Naive thymus-derived CD8-positive, alpha-beta T cell (primary cell): ENCODE data around the gene HOXD9. TPM values are rescaled to one million over a fixed set of nuclear protein-coding genes. Genes with fewer than 3 reads are reported as not detected.

Experiments
- ATAC-seq, 2 donors: fragments of 150-1000 bp; cut with Tn5 transposase in 1 of 2; sonication (Bioruptor Pico), chemical (Tn5 transposase) in 1 of 2; 1 replicate in 1 of 2; 2 replicates in 1 of 2; pipeline ENCODE4 v1.10.0; 2021; ENCODE audit warnings: mild to moderate bottlenecking in 2 of 2, moderate library complexity in 2 of 2
- POLR2A ChIA-PET: fragments of 350-600 bp; sonication (Branson Sonifier 250); formaldehyde crosslinking; loops from one replicate; lab custom pipeline; 2021; ENCODE audit warnings: antibody characterized with exemption; lab: Charles Lee
- DNase-seq, 10 donors: peaks; one replicate each; pipeline versions ENCODE4 v3.0.0 to v3.0.0-alpha.2; 2020 to 2022
- H3K27ac Mint-ChIP-seq, 10 donors: one replicate each; pipeline ENCODE4 v1.8.0; 2020 to 2022; ENCODE audit warnings: mild to moderate bottlenecking in 10 of 10, mixed read lengths in 10 of 10, moderate library complexity in 4 of 10, inconsistent platforms in 1 of 10
- H3K27me3 Mint-ChIP-seq, 5 donors: one replicate each; pipeline ENCODE4 v1.8.0; 2021 to 2022; ENCODE audit warnings: mixed read lengths in 5 of 5
- H3K36me3 Mint-ChIP-seq, 3 donors: one replicate each; pipeline ENCODE4 v1.8.0; 2020 to 2022; ENCODE audit warnings: mixed read lengths in 3 of 3, mild to moderate bottlenecking in 2 of 3, inconsistent platforms in 1 of 3
- H3K4me1 Mint-ChIP-seq, 4 donors: one replicate each; pipeline ENCODE4 v1.8.0; 2021 to 2022; ENCODE audit warnings: mixed read lengths in 4 of 4
- H3K4me3 Mint-ChIP-seq, 10 donors: one replicate each; pipeline ENCODE4 v1.8.0; 2020 to 2022; ENCODE audit warnings: mild to moderate bottlenecking in 10 of 10, mixed read lengths in 10 of 10, moderate library complexity in 6 of 10, inconsistent platforms in 1 of 10
- H3K9me3 Mint-ChIP-seq, 9 donors: one replicate each; pipeline ENCODE4 v1.8.0; 2020 to 2022; ENCODE audit warnings: mixed read lengths in 9 of 9, mild to moderate bottlenecking in 3 of 9, inconsistent platforms in 1 of 9, moderate library complexity in 1 of 9
- polyA plus RNA-seq, 3 donors: library from polyadenylated mRNA; unstranded; fragments of 300-500 nt; fragmentation: Illumina TruSeq; gene quantifications; one replicate each; pipeline ENCODE4 v1.2.3, GENCODE V29; 2021
- total RNA-seq, 8 experiments: library from RNA in 2 of 8; stranded (reverse) in 2 of 8; gene quantifications; one replicate each; pipeline ENCODE4 v1.2.3 and lab custom pipeline; 2021 to 2026

HOXD9 gene
- total and polyA plus RNA-seq, 5 experiments from 2014 or later = not detected

DNA sequence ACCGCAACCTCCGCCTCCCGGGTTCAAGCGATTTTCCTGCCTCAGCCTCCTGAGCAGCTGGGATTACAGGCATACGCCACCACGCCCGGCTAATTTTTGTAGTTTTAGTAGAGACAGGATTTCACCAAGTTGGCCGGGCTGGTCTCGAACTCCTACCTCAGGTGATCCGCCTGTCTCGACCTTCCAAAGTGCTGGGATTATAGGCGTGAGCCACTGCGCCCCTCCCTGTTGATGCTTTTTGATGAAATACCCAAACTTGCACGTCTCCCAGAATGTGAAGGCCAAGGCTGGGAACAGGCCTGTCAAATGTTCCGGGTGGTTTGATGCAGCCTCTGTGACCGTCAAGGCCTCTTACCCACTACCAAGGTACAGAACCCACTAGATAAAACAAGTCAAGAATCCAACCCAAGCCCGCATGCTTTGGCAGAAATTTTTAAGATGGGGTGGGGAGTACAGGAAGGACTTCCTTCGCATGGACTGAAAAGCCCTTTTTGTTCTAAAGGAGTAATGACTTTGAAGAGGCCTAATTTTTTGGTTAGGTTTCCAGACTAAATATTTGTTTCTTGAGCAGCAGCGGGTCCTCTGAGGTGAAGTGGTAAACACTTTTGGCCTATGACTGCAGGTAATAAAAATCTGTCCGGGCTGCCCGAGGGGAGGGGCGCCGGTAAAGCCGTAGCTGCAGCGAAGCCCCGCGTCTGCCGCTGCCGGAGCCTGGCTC is 35.0 kb upstream of the HOXD9 start:
- ATAC-seq = no peak

DNA sequence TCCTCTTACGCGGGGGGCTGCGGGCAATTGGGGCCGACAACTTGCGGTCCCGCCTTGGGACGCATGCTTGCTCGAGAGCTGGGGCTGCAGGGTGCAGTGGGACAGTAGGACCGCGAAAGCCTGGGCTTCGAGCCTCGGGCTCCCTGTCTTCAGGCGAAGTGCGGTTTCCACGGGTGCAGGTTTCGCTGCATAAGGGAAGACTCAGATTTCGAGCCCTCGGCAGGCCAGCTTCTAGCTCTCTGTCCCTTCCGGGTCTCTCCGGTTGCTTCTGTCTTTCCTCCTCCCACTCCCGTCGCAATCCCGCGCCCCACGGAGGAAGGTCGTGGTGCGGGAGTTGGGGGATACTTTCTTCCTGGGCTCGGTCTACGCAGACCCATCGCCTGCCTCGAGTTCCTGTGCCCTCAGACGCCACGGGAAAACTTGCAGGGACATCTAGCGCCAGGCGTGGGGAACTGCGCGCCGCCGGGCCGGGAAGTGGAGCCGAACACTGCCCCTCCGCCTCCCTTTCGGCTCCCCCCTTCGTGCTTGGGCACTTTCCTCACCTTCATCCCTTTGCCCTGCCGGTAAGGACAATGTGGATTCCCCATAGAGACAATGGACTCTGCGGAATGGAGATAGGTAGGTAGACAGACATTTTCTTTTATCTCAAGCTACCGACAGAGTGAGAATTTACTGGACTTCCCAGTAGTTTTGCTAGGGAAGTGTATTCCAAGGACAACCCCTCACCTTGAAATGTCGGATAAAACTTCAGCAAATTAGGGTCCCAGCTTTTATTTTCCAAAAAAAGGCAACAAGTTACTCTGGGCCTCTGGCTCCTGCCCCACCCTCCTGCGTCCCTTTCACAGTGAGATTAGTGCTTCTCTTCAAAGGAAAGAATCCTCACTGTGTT is 34.2 kb upstream of the HOXD9 start:
- Mint-ChIP-seq H3K36me3 (peaks cover 11 to 27% (median 23%) of the 10 kb centered on the region in 3 donors), H3K9me3 (peaks cover 0 to 69% (median 19%) of the 10 kb centered on the region in 9 donors), H3K4me3 (peak overlapping the region; percentile 36 to 77 (median 64)), H3K27ac (peak overlapping the region in 3 of 10 donors; percentile 47 to 79 (median 53)), H3K4me1 (peaks cover 9 to 18% (median 16%) of the 10 kb centered on the region in 4 donors), H3K27me3 (peaks cover 51 to 95% (median 81%) of the 10 kb centered on the region in 5 donors)
- DNase-seq (peak in 1 of 10 donors; percentile 15), ATAC-seq (peak in 1 of 2 donors; percentile 26)
- POLR2A ChIA-PET = no interaction called here

More for the DNA sequence above, 35.0 kb upstream of the HOXD9 start:
- Mint-ChIP-seq H3K36me3 (peaks cover 10 to 28% (median 27%) of the 10 kb centered on the region in 3 donors), H3K4me3 (peak overlapping the region in 4 of 10 donors; percentile 24 to 77 (median 70)), H3K27ac (peak overlapping the region in 2 of 10 donors; percentile 31 to 87), H3K9me3 (peaks cover 0 to 77% (median 19%) of the 10 kb centered on the region in 9 donors), H3K27me3 (peaks cover 54 to 99% (median 86%) of the 10 kb centered on the region in 5 donors), H3K4me1 (peaks cover 8 to 15% (median 12%) of the 10 kb centered on the region in 4 donors)
- DNase-seq = peak in 2 of 10 donors; percentile 6 to 15
- POLR2A ChIA-PET = no interaction called here

GRCh38 chr2:176088937-176089842 is 33.3 kb upstream of the HOXD9 start:
- peaks cover 11 to 25% (median 24%) of the 10 kb centered on the region in 3 donors for H3K36me3 Mint-ChIP-seq
- POLR2A ChIA-PET = no interaction called here
- peaks cover 58 to 95% (median 81%) of the 10 kb centered on the region in 5 donors for H3K27me3 Mint-ChIP-seq
- peaks cover 12 to 26% (median 22%) of the 10 kb centered on the region in 4 donors for H3K4me1 Mint-ChIP-seq
- peaks cover 0 to 66% (median 21%) of the 10 kb centered on the region in 9 donors for H3K9me3 Mint-ChIP-seq
- H3K27ac Mint-ChIP-seq = peak overlapping the region in 2 of 10 donors; percentile 18 to 48
- ATAC-seq = no peak
- no peak for DNase-seq
- peak overlapping the region in 1 of 10 donors; percentile 12 for H3K4me3 Mint-ChIP-seq

GRCh38 chr2:176089843-176090395 is 32.6 kb upstream of the HOXD9 start:
- DNase-seq = no peak
- ATAC-seq = no peak
- Mint-ChIP-seq H3K9me3 (peaks cover 0 to 65% (median 19%) of the 10 kb centered on the region in 9 donors), H3K27me3 (peaks cover 60 to 95% (median 82%) of the 10 kb centered on the region in 5 donors), H3K4me3 (no peak overlapping the region), H3K4me1 (peaks cover 10 to 26% (median 22%) of the 10 kb centered on the region in 4 donors), H3K27ac (peak overlapping the region in 1 of 10 donors; percentile 9), H3K36me3 (peaks cover 13 to 32% (median 18%) of the 10 kb centered on the region in 3 donors)
- POLR2A ChIA-PET = no interaction called here

DNA sequence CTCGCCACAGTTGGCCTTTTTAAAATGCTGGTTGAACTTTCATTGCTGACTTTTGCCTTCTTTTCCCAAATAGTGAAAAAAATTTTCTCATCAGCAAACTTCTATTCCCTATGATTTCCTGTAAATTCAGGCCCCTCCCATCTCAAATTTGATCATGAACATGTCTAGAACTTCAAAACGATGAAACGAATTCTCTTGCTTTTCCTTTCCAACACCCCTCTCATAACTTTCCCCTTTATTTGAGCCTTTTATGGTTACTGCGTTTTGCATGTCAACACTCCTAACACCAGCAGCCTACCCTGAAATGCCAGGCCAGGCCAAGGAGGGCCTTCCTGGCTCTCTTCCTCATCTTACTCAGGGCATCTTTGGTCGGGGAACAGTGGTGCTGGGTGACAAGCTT is 31.7 kb upstream of the HOXD9 start:
- DNase-seq (no peak), ATAC-seq (no peak)
- Mint-ChIP-seq H3K4me3 (peak overlapping the region in 2 of 10 donors; percentile 21 to 45), H3K27me3 (peaks cover 65 to 95% (median 86%) of the 10 kb centered on the region in 5 donors), H3K4me1 (peaks cover 10 to 26% (median 22%) of the 10 kb centered on the region in 4 donors), H3K36me3 (peaks cover 13 to 41% (median 16%) of the 10 kb centered on the region in 3 donors), H3K27ac (peak overlapping the region in 2 of 10 donors; percentile 45 to 49), H3K9me3 (peaks cover 0 to 67% (median 19%) of the 10 kb centered on the region in 9 donors)
- POLR2A ChIA-PET = no interaction called here

GRCh38 chr2:176091329-176092258 is 30.9 kb upstream of the HOXD9 start:
- Mint-ChIP-seq H3K36me3 (peaks cover 13 to 41% (median 16%) of the 10 kb centered on the region in 3 donors), H3K4me3 (peak overlapping the region; percentile 42 to 79 (median 64)), H3K27me3 (peaks cover 64 to 95% (median 88%) of the 10 kb centered on the region in 5 donors), H3K4me1 (peaks cover 9 to 29% (median 25%) of the 10 kb centered on the region in 4 donors), H3K27ac (peak overlapping the region in 2 of 10 donors; percentile 86 to 88), H3K9me3 (peaks cover 0 to 63% (median 17%) of the 10 kb centered on the region in 9 donors)
- POLR2A ChIA-PET = no interaction called here
- no peak for ATAC-seq
- no peak for DNase-seq

- Mint-ChIP-seq H3K4me3 (peak within 1 kb of the TSS; percentile 42 to 79 (median 64)), H3K36me3 (peaks cover 12 to 34% (median 13%) of the 10 kb centered on the region in 3 donors), H3K27me3 (peaks cover 62 to 95% (median 86%) of the 10 kb centered on the region in 5 donors), H3K27ac (peak within 1 kb of the TSS in 3 of 10 donors; percentile 20 to 92 (median 86)), H3K9me3 (peaks cover 0 to 54% (median 9%) of the 10 kb centered on the region in 9 donors), H3K4me1 (peaks cover 13 to 36% (median 34%) of the 10 kb centered on the region in 4 donors)
- peak in 1 of 2 donors; percentile 22 for ATAC-seq
- POLR2A ChIA-PET = no interaction called here
- no peak for DNase-seq
Measured at GRCh38 chr2:176092270-176093144, 30.0 kb upstream of the HOXD9 start, which contains the start of gene HOXD13. Gene HOXD13, plus strand, starts transcription at chr2:176092721. Its CDS starts 170 bp downstream, at chr2:176092891.

GRCh38 chr2:176093145-176093897 is 29.2 kb upstream of the HOXD9 start:
- ATAC-seq = peak in 1 of 2 donors; percentile 13
- POLR2A ChIA-PET = interaction anchor here (1.0 kb wide), 1 partner anchor 11 kb away, joined by 4 read pairs; no protein-coding TSS in a partner anchor
- Mint-ChIP-seq H3K9me3 (peaks cover 0 to 48% (median 9%) of the 10 kb centered on the region in 9 donors), H3K27me3 (peaks cover 64 to 95% (median 85%) of the 10 kb centered on the region in 5 donors), H3K27ac (peak overlapping the region in 3 of 10 donors; percentile 20 to 92 (median 68)), H3K4me3 (peak overlapping the region in 9 of 10 donors; percentile 4 to 65 (median 42)), H3K4me1 (peaks cover 18 to 41% (median 36%) of the 10 kb centered on the region in 4 donors), H3K36me3 (peaks cover 13 to 34% (median 14%) of the 10 kb centered on the region in 3 donors)
- DNase-seq = no peak

DNA sequence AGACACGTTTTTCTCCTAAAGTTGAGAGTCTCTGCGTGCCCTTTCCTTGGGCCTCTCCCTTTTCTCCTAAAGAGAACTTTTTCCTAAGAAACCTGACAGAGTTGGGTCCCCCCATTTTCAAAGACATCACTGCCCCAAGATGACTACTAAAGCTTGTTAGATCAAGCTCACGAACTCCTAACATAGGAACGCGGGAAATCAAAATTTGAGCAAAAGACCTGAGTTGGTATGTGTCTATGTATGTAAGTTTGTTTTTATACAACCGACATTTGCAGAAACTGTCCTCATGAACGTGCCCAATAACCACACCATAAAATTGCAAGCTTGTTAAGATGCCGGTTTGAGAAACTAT is 28.6 kb upstream of the HOXD9 start:
- peaks cover 19 to 41% (median 34%) of the 10 kb centered on the region in 4 donors for H3K4me1 Mint-ChIP-seq
- peak overlapping the region in 3 of 10 donors; percentile 20 to 92 (median 68) for H3K27ac Mint-ChIP-seq
- peaks cover 13 to 34% (median 14%) of the 10 kb centered on the region in 3 donors for H3K36me3 Mint-ChIP-seq
- H3K9me3 Mint-ChIP-seq = peaks cover 0 to 48% (median 9%) of the 10 kb centered on the region in 9 donors
- peak overlapping the region in 8 of 10 donors; percentile 9 to 65 (median 46) for H3K4me3 Mint-ChIP-seq
- POLR2A ChIA-PET = interaction anchor here (1.0 kb wide), 1 partner anchor 11 kb away, joined by 4 read pairs; no protein-coding TSS in a partner anchor
- no peak for DNase-seq
- peaks cover 64 to 95% (median 83%) of the 10 kb centered on the region in 5 donors for H3K27me3 Mint-ChIP-seq
- ATAC-seq = no peak
